IPS DF 6.9 (cell line): ENCODE data around the gene TNIK.
"Not testable (repeated sequence)": the region's sequence is repeated elsewhere in the genome, so short reads cannot be mapped to it uniquely, and the experiment has no call there.

Source experiments
- DNase-seq: peaks from one replicate; pipeline ENCODE4 v3.0.0-alpha.2; 2013; ENCODE audit warnings: low read depth, low spot score
- H3K27ac ChIP-seq: one replicate; pipeline ENCODE4 v1.5.1; 2013; ENCODE audit warnings: low read length, control low read depth
- H3K27me3 ChIP-seq: 2 replicates; pipeline ENCODE4 v1.6.1; 2013; ENCODE audit warnings: mild to moderate bottlenecking, low read length; ENCODE audit not compliant: control insufficient read depth, insufficient read depth
- H3K36me3 ChIP-seq: 2 replicates; pipeline ENCODE4 v1.6.1; 2013; ENCODE audit warnings: low read length; ENCODE audit not compliant: control insufficient read depth, insufficient read depth
- H3K4me1 ChIP-seq: 2 replicates; pipeline ENCODE4 v1.6.1; 2013; ENCODE audit warnings: low read length; ENCODE audit not compliant: control insufficient read depth, insufficient read depth
- H3K4me3 ChIP-seq: 2 replicates; pipeline ENCODE4 v1.5.1; 2013; ENCODE audit warnings: mild to moderate bottlenecking, low read length
- H3K9me3 ChIP-seq: 2 replicates; pipeline ENCODE4 v1.6.1; 2013; ENCODE audit warnings: low read length, inconsistent platforms; ENCODE audit not compliant: control insufficient read depth, insufficient read depth
- WGBS: extraction: QIAGEN DNeasy Blood & Tissue Kit; methylation state at CpG from one replicate; pipeline ENCODE4 v1.1.7; 2013; ENCODE audit warnings: mixed read lengths, missing lambda C conversion rate; ENCODE audit not compliant: insufficient read length, insufficient coverage; 5-methylcytosine and 5-hydroxymethylcytosine counted together

The TNIK gene

DNA sequence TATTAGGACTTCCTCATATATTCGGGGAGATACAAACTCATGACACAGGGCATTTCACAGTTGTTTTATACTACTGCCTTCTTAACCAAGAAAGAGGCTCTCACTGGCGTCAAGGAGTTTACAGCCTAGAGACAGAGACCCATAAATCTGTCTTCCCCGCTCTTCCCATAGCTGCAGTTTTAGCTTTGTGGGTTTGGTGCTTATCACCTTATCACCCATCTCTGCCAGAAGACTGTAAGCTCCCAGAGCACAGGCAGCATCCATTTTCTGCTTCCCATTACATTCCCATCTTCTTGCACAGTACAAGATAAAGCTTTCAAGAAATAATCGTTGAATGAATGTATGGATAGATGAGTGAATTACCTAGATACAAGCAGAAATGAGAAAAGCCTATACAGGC is 144.3 kb downstream of the TNIK start:
- no peaks in the 10 kb centered on the region for H3K9me3 ChIP-seq
- WGBS, result no CpG with 5 or more reads among the region's 4 CpGs

GRCh38 chr3:171315101-171315500 is 145.1 kb downstream of the TNIK start:
- no peak for DNase-seq
- Histone ChIP-seq H3K27ac (no peak overlapping the region), H3K9me3 (no peaks in the 10 kb centered on the region), H3K4me3 (no peak overlapping the region), H3K4me1 (peaks cover 1% of the 10 kb centered on the region; the same call in 1 of the 2 replicates), H3K27me3 (no peaks in the 10 kb centered on the region), H3K36me3 (no peaks in the 10 kb centered on the region)
- no CpG with 5 or more reads among the region's 2 CpGs for WGBS

More for the DNA sequence above, 144.3 kb downstream of the TNIK start:
- Histone ChIP-seq H3K27me3 (no peaks in the 10 kb centered on the region), H3K4me3 (no peak overlapping the region), H3K27ac (no peak overlapping the region), H3K4me1 (peaks cover 1% of the 10 kb centered on the region; the same call in 1 of the 2 replicates), H3K36me3 (no peaks in the 10 kb centered on the region)
- no peak for DNase-seq

DNA sequence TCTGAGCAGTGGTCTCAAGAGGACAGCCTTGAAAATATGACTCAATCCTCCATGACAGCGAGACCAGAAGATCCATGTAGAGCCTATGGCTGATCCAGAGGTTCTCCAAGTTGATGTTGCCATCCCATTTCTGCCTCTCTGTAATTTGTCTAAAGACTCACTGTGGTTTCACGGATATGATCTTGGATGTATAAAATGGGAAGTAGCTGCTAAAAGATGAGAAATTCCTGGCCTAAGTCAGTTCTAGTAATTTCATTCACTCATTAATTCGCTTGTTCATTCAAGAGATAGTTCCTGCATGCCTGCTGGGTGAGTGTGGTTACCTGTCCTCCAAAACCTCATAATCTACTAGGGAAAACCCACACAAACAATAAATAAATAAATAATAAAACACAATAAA is 145.9 kb downstream of the TNIK start:
- Histone ChIP-seq H3K27me3 (no peaks in the 10 kb centered on the region), H3K27ac (no peak overlapping the region), H3K36me3 (no peaks in the 10 kb centered on the region), H3K4me1 (peaks cover 1% of the 10 kb centered on the region; the same call in 1 of the 2 replicates), H3K9me3 (no peaks in the 10 kb centered on the region), H3K4me3 (no peak overlapping the region)
- no peak for DNase-seq
- no CpG with 5 or more reads among the region's 3 CpGs for WGBS

DNA sequence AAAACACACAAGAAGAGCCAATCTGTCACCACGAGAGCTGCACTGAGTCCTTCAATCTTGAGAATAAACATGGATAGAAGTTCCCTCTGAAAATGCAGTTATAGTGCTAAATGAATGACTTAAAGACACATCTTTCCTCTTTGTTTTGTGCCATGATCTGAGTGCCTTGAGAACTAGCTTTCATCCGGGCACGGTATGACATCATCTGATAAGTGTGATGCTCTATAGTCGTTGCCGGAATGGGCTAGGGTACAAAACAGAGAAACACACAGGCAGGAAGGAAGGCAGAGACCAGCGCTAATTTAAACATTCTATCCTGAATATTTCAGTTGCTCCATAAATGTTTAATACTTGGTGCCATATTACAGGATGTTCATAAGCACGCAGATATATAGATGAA is 146.5 kb downstream of the TNIK start:
- Histone ChIP-seq H3K4me3 (no peak overlapping the region), H3K27me3 (no peaks in the 10 kb centered on the region), H3K27ac (no peak overlapping the region), H3K4me1 (peaks cover 1% of the 10 kb centered on the region; the same call in 1 of the 2 replicates), H3K36me3 (no peaks in the 10 kb centered on the region), H3K9me3 (no peaks in the 10 kb centered on the region)
- WGBS, result no CpG with 5 or more reads among the region's 7 CpGs
- DNase-seq, result no peak

- no peak for DNase-seq
- Histone ChIP-seq H3K27me3 (no peaks in the 10 kb centered on the region), H3K36me3 (no peaks in the 10 kb centered on the region), H3K9me3 (no peaks in the 10 kb centered on the region), H3K27ac (no peak overlapping the region), H3K4me3 (no peak overlapping the region), H3K4me1 (peaks cover 1% of the 10 kb centered on the region; the same call in 1 of the 2 replicates)
- no CpG with 5 or more reads among the region's 8 CpGs for WGBS
These were observed 147.5 kb downstream of the TNIK start for GRCh38 chr3:171312741-171313140.

- no CpG with 5 or more reads among the region's 6 CpGs for WGBS
- H3K4me3 ChIP-seq, result no peak overlapping the region
- peaks cover 1% of the 10 kb centered on the region; the same call in 1 of the 2 replicates for H3K4me1 ChIP-seq
- no peaks in the 10 kb centered on the region for H3K9me3 ChIP-seq
- no peak for DNase-seq
- H3K27me3 ChIP-seq, result no peaks in the 10 kb centered on the region
- H3K36me3 ChIP-seq, result no peaks in the 10 kb centered on the region
- H3K27ac ChIP-seq, result no peak overlapping the region
These were observed 148.4 kb downstream of the TNIK start for GRCh38 chr3:171311784-171312183.

DNA sequence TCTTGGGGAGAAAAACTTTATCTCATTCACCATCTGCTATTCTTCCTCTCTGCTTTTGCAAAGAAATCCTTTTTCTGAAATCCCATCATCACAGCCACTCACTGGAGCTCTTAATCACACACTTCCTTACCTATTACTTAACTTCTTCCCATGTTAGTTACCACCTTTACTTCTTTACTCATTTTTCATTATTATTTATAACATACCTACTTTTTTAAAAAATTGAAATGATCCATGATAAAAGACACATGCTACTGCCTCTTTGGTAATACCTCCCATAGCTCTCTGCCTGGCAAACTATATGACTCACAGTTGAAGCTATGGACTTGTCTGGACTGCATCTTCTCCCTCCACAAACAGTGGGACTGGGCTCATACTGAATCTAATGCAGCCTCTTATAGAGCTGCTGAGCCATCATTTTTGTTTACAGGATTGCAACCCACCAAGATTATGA is 150.3 kb downstream of the TNIK start:
- no peak for DNase-seq
- Histone ChIP-seq H3K4me3 (no peak overlapping the region), H3K4me1 (peaks cover 1% of the 10 kb centered on the region; the same call in 1 of the 2 replicates), H3K27me3 (no peaks in the 10 kb centered on the region), H3K27ac (no peak overlapping the region), H3K36me3 (no peaks in the 10 kb centered on the region), H3K9me3 (no peaks in the 10 kb centered on the region)

DNA sequence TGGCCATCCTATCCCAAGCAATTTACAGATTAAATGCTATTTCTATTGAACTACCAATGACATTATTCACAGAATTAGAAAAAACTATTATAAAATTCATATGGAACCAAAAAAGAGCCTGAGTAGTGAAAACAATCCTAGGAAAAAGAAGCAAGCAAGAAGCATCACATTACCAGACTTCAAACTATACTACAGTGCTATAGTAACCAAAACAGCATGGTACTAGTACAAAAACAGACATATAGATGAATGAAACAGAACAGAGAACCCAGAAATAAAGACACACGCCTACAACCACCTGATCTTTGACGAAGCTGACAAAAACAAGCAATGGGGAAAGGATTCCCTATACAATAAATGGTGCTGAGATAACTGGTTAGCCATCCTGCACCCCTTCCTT is 152.2 kb downstream of the TNIK start:
- no peaks in the 10 kb centered on the region for H3K36me3 ChIP-seq
- DNase-seq, result no peak
- H3K9me3 ChIP-seq, result no peaks in the 10 kb centered on the region
- peaks cover 1% of the 10 kb centered on the region; the same call in 1 of the 2 replicates for H3K4me1 ChIP-seq
- H3K27ac ChIP-seq, result no peak overlapping the region
- no peak overlapping the region for H3K4me3 ChIP-seq
- H3K27me3 ChIP-seq, result no peaks in the 10 kb centered on the region
- no CpG with 5 or more reads among the region's 2 CpGs for WGBS

DNA sequence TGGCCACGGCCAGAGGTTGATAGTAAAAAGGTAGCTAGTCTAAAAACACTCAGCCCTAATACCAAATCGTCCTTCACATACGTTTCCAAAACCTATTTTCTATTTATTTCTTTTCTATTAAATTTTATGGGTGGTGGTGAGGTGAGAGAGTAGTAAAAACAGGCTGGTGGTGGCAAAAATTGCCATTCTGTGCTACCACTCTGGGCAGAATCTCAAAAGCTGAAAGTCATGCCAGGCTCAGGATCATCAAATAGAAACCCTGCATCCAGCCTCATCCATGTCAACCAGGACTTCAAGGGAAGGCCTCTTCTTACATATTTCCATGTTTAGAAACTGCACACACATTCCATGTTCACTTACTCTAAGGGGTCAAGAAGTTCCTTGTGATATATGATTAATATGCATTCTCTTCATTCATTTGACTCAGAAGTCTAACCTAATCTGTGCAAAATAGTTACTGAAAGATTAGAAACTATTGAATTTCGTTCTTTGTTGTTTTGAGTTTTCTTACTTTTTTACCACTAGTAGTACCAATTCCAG is 153.1 kb downstream of the TNIK start:
- H3K27ac ChIP-seq, result no peak overlapping the region
- no peak for DNase-seq
- peaks cover 1% of the 10 kb centered on the region; the same call in 1 of the 2 replicates for H3K4me1 ChIP-seq
- H3K36me3 ChIP-seq, result no peaks in the 10 kb centered on the region
- no peaks in the 10 kb centered on the region for H3K9me3 ChIP-seq
- 100% methylated on average over 2 of the region's 4 CpGs for WGBS
- H3K4me3 ChIP-seq, result no peak overlapping the region
- no peaks in the 10 kb centered on the region for H3K27me3 ChIP-seq

- H3K27me3 ChIP-seq, result no peaks in the 10 kb centered on the region
- H3K4me3 ChIP-seq, result no peak overlapping the region
- WGBS, result no CpG with 5 or more reads among the region's 6 CpGs
- DNase-seq, result no peak
- H3K4me1 ChIP-seq, result peaks cover 1% of the 10 kb centered on the region; the same call in 1 of the 2 replicates
- no peak overlapping the region for H3K27ac ChIP-seq
- no peaks in the 10 kb centered on the region for H3K9me3 ChIP-seq
- no peaks in the 10 kb centered on the region for H3K36me3 ChIP-seq
These were observed 153.6 kb downstream of the TNIK start for GRCh38 chr3:171306631-171307030.

- H3K9me3 ChIP-seq, DNase-seq, H3K27ac ChIP-seq, H3K4me1 ChIP-seq, H3K36me3 ChIP-seq, H3K27me3 ChIP-seq, H3K4me3 ChIP-seq: not testable (repeated sequence)
- WGBS, result no CpG with 5 or more reads among the region's 3 CpGs
These were observed 154.4 kb downstream of the TNIK start for GRCh38 chr3:171305823-171306222.
